ENCODE results near the gene TCEANC.
"Not testable (repeated sequence)": the region's sequence is repeated elsewhere in the genome, so short reads cannot be mapped to it uniquely, and the experiment has no call there.

Gene TCEANC

DNA sequence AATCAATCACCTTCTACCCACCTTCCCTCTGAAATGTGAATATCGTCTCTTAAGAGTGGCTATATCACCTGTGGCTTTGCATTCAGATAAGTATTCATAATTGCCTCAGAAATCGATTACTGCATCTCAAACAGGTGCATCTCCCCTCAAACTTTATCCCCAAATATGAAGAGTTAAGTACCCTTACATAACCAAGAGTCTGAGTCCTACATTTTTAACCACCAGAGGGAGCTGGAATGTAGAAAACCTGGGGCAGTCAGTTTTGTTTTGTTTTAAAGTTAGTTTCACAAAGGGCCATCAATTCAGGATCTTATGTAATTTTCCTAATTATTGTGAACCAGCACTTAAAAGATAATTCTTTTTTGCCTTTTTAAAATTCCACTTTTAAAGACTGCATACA is 5.7 kb downstream of the TCEANC start:
- peak; percentile 26 for DNase-seq (ENCODE audit: low spot score)

GRCh38 chrX:13659063-13659462 is 6.1 kb downstream of the TCEANC start:
- no peak for DNase-seq (ENCODE audit: low spot score)

DNA sequence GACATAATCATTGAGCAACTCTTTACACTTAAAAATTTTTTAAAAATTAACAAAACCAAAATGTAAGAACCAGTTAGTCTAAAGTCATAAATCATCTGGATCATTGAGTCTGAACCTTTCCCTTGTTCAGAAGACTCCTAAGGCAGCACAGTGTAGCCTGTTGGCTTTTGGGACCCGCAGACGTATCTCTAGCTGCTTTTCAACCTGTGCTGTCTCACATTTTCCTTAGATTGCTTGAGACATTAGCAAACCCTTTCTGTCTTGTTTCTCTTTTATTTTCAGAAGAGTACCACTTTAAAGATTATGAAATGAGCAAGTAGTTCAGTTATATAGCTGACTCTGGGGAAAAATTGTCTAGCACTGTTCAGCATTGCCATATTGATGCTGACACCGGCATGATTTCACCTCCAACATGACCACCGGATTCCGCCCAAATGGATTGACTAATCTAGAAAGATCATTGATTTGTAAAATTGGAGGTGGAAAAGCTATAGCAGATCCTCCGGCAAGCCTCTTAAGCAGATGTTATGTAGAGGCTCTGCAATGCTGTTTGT is 8.9 kb downstream of the TCEANC start:
- DNase-seq (ENCODE audit: low spot score): no peak

DNA sequence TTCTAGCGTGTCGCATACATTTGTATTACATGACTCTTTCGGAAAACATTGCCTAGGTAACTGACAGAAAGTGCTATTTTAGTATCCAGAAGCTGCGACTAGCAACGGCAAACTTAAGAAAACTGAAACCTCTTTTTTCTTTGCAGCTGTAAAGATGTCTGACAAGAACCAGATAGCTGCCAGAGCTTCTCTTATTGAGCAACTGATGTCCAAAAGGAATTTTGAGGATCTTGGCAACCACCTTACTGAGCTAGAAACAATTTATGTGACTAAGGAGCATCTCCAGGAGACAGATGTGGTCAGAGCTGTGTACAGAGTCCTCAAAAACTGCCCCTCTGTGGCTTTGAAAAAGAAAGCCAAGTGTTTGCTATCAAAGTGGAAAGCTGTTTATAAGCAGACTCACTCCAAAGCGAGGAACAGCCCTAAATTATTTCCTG is 9.4 kb downstream of the TCEANC start:
- no peak for DNase-seq (ENCODE audit: low spot score)

DNA sequence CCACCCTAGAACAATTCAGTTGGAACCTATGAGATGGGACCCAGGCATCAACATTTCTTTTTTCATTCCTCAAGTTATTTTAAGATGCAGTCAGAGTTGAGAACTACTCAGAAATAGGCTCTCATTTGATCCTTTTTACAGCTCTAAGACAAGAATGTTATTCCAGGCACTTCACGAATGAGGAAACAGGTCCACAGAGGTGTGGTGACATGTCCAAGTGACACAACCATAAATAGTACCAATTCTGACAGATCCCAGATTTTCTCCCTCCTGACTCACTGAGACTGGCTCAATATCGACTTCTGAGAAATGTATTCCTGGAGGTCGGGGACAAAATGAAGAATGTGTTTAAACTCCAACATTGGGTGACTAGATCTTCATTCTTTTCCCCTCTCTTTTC is 11.1 kb downstream of the TCEANC start:
- DNase-seq (ENCODE audit: low spot score): no peak

DNA sequence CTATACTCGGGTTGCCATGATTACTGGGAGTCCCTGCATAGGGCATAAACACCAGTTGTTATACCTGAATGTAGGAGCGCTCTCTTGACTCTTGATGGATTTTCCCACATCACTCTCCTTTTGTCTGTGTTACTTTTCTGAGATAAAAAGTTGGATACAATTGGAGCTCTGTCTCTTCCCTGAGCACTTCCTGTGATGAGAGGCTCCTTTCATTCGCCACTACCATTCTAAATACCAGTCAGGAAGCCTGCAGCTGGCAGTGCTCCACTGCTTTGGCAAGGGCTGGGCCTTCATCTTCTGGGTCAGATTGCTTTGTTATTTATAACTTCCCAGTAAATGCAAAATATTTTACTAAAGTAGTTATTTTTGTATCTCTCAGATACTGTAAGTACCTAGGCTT is 13.9 kb downstream of the TCEANC start:
- no peak for DNase-seq (ENCODE audit: low spot score)

DNA sequence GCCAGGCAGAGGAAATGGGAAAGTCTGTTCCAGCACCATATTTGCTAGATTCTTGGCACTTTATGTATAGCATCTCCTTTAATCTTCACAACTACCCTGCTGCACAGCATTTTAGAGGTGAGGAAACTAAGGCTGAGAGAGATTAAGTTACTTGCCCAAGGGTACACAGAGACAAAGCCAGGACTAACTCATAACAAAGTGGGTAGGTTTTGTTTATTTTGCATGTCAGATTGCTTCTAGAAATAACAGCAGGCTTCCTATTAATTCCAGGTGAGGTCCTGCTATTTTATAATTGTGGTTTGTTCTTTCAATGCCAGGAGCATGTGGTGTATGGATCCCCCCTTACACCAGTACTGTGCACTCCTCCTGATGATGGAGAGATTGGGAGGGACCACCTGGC is 15.0 kb downstream of the TCEANC start:
- no peak for DNase-seq (ENCODE audit: low spot score)

- no peak for DNase-seq (ENCODE audit: low spot score)
Measured at GRCh38 chrX:13669246-13669737, 16.4 kb downstream of the TCEANC start.

GRCh38 chrX:13669755-13670154 is 16.8 kb downstream of the TCEANC start:
- not testable (repeated sequence) for DNase-seq (ENCODE audit: low spot score)

DNA sequence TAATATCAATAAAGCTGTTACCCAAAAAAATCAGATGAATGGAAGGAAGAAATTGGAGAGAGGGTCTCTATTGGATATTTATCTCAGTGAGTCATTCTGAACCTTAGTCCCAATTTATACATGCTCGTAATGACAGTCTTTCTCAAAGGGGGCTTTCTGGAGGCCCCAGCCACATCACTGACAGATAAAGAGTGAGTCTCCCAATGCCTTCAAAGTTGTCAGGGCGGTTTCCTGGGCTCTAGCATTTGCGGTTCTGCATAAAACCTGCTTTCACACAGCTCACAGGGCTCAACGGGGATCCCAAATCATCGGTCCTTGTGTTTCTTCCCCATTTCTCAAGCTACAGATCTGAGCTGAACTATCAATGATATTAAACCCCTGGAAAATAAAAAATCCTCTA is 17.3 kb downstream of the TCEANC start:
- no peak for DNase-seq (ENCODE audit: low spot score)

DNA sequence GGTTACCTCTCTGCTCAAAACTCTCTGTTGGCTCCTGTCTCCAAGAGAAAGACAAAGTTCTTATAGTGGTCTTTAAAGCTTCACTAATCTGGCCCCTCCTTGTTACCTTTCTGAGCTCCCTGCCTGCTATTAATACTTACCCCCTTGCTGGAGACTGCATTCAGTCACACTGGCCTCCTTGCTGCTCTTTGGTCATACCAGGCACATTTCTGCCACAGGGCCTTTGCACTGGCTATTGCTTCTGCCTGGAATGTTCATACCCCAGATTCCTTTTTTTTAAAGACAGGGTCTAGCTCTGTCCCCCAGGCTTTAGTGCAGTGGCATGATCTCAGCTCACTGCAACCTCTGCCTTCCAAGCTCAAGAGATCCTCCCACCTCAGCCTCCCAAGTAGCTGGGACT is 20.1 kb downstream of the TCEANC start:
- DNase-seq (ENCODE audit: low spot score): no peak

GRCh38 chrX:13676885-13677284 is 23.9 kb downstream of the TCEANC start:
- no peak for DNase-seq (ENCODE audit: low spot score)

- DNase-seq (ENCODE audit: low spot score): not testable (repeated sequence)
Measured at GRCh38 chrX:13679700-13680099, 26.8 kb downstream of the TCEANC start.

GRCh38 chrX:13681595-13681994 is 28.7 kb downstream of the TCEANC start:
- DNase-seq (ENCODE audit: low spot score): no peak

DNA sequence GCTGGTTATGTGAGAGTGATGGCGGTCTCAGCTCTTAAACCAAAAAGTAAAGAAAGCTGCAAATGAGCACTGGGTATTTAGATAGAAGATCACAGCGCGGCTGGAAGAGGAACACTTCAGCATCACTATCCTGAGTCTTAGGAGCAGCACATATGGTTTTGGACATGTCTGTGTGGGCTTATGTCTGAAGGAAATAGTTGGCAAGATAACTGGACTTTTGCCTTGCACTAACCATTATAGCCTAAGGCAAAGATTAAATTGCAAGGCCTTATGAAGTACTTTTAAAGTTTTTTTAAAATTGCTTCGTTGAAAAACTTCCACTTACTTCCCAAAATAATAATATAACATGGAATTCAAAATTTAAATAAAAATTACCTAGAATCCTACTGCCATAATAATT is 31.4 kb downstream of the TCEANC start:
- no peak for DNase-seq (ENCODE audit: low spot score)

GRCh38 chrX:13685126-13685763 is 32.3 kb downstream of the TCEANC start:
- no peak for DNase-seq (ENCODE audit: low spot score)

- DNase-seq (ENCODE audit: low spot score): no peak
Measured at GRCh38 chrX:13687203-13687602, 34.3 kb downstream of the TCEANC start.

GRCh38 chrX:13688384-13688957 is 35.5 kb downstream of the TCEANC start:
- no peak for DNase-seq (ENCODE audit: low spot score)

GRCh38 chrX:13688958-13689740 is 36.2 kb downstream of the TCEANC start, which contains the start of gene RAB9A:
Gene RAB9A, plus strand, starts transcription at chrX:13689128. Its CDS starts 19,619 bp downstream, at chrX:13708747.
- DNase-seq (ENCODE audit: low spot score): peak; percentile 92

DNA sequence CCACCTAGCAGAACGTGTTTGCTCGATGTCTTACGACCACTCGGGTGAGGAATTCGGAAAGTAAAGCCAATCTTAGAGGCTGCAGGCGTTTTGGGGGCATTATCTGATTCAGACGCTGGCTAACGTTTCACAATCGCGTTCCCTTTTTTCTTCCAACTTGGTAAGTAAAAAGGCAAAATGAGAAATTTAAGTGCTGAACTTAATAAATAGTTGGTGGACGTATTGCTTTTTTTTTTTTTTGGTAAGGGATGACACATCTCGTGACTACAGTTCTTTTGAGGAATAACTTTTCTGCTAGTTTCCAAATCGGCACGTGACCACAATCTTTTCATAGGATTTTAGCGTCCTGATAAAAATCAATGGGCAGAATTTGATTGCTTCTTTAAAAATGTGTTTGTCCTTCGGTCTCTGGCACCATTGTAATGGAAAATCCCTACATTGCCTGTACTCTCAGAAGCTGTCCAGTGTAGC is 36.8 kb downstream of the TCEANC start:
- DNase-seq (ENCODE audit: low spot score): no peak

GRCh38 chrX:13690836-13691235 is 37.9 kb downstream of the TCEANC start:
- DNase-seq (ENCODE audit: low spot score): no peak

DNA sequence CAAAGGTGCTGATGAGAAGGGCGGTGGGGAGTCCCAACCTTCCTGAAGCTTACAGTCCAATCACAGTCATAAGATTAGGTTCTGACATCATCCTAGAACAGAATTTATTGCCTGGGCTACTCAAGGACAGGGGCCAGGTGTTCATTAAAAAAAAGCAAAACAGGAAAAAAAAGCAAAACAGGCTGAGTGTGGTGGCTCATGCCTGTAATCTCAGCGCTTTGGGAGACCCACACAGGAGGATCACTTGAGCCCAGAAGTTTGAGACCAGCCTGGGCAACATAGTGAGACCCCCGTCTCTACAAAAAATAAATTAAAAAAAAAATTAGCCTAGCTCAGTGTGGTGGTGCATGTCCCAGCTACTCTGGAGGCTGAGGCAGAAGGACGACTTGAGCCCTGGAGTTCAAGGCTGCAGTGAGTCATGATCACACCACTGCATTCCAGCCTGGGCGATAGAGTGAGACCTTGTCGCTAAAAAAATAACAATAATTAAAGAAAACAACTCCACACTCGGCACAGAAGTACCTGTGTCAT is 39.0 kb downstream of the TCEANC start:
- no peak for DNase-seq (ENCODE audit: low spot score)
